ENCODE results near the gene IGSF11. TPM values are rescaled to one million over a fixed set of nuclear protein-coding genes. Genes with fewer than 3 reads are reported as not detected.

Gene IGSF11
- total RNA-seq, 2 donors from 2014 or later: 3.9 to 6.0 TPM

DNA sequence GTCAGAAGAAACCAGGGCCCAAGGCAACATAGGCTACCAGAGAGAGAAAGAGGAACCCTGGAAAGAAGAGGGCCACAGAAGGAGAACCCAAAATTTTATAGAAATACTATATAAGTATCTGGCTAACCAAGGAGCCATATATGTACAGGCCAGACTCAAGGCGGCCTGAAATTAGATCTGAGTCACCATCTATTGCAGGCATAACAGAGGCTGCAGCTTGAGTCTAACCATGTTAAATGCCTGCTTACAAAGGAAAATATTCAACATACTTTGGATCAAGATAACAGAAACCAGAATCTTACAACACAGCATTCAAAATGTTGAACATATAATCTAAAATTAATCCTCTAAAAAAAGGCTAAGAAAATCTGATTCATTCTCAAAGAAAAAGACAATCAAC is 23.1 kb downstream of the IGSF11 start:
- Mint-ChIP-seq H3K4me3 (no peak overlapping the region), H3K27me3 (ENCODE audit: insufficient read depth) (peaks cover 2% of the 10 kb centered on the region), H3K4me1 (peaks cover 11% of the 10 kb centered on the region), H3K36me3 (ENCODE audit: low read depth) (peaks cover 16% of the 10 kb centered on the region), H3K27ac (no peak overlapping the region), H3K9me3 (peaks cover 24% of the 10 kb centered on the region)
- no peaks in the 10 kb centered on the region for H3K36me3 ChIP-seq (ENCODE audit: control insufficient read depth, insufficient read depth, low read length)
- H3K9me3 ChIP-seq (ENCODE audit: control insufficient read depth, low read length): peaks cover 22% of the 10 kb centered on the region
- H3K27ac ChIP-seq (ENCODE audit: low read depth, low read length): no peak overlapping the region
- H3K9ac ChIP-seq (ENCODE audit: extremely low read depth, low read length, poor library complexity, severe bottlenecking): no peak overlapping the region
- H3K4me1 ChIP-seq (ENCODE audit: control insufficient read depth, insufficient read depth, low read length): no peaks in the 10 kb centered on the region
- no peak overlapping the region for H3K4me3 ChIP-seq (ENCODE audit: low read length)
- no peak for DNase-seq
- H3K27me3 ChIP-seq (ENCODE audit: control insufficient read depth, insufficient read depth, low read length, poor library complexity, severe bottlenecking): no peaks in the 10 kb centered on the region
- TF ChIP-seq, protein P1, sequence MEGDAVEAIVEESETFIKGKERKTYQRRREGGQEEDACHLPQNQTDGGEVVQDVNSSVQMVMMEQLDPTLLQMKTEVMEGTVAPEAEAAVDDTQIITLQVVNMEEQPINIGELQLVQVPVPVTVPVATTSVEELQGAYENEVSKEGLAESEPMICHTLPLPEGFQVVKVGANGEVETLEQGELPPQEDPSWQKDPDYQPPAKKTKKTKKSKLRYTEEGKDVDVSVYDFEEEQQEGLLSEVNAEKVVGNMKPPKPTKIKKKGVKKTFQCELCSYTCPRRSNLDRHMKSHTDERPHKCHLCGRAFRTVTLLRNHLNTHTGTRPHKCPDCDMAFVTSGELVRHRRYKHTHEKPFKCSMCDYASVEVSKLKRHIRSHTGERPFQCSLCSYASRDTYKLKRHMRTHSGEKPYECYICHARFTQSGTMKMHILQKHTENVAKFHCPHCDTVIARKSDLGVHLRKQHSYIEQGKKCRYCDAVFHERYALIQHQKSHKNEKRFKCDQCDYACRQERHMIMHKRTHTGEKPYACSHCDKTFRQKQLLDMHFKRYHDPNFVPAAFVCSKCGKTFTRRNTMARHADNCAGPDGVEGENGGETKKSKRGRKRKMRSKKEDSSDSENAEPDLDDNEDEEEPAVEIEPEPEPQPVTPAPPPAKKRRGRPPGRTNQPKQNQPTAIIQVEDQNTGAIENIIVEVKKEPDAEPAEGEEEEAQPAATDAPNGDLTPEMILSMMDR (conservative IDR thresholded peaks at IDR 0.05): no peak
- WGBS, 2 experiments (ENCODE audit: insufficient coverage in 1 of 2, insufficient read length in 1 of 2): 93% methylated on average over 1 of the region's 1 CpG; no CpG with 5 or more reads in 1 of the 2 experiments

DNA sequence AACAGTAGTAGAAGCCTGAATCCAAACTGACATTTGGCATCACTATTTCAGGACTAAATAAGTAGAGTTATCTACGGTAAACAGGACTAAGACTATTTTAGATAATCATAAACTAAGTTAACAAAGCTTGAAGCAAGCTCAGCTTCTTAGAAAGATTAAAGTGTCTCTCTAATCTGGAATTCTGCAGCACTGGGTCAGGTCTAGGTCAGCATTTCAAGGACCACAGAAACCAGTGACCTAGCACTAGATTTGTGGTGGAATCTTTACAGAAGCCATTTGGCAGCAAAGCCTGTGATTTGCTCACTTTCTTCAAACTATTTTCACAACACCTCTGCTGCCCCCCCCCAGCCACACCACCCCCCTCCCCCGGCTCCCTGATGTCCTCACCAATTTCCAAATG is 37.5 kb downstream of the IGSF11 start:
- Histone ChIP-seq H3K9me3 (ENCODE audit: control insufficient read depth, low read length) (no peaks in the 10 kb centered on the region), H3K27me3 (ENCODE audit: control insufficient read depth, insufficient read depth, low read length, poor library complexity, severe bottlenecking) (peaks cover 6% of the 10 kb centered on the region), H3K4me1 (ENCODE audit: control insufficient read depth, insufficient read depth, low read length) (peaks cover 5% of the 10 kb centered on the region), H3K9ac (ENCODE audit: extremely low read depth, low read length, poor library complexity, severe bottlenecking) (no peak overlapping the region), H3K27ac (ENCODE audit: low read depth, low read length) (no peak overlapping the region), H3K4me3 (ENCODE audit: low read length) (no peak overlapping the region), H3K36me3 (ENCODE audit: control insufficient read depth, insufficient read depth, low read length) (no peaks in the 10 kb centered on the region)
- no peak for DNase-seq
- TF ChIP-seq, protein P1 (conservative IDR thresholded peaks at IDR 0.05): no peak
- Mint-ChIP-seq H3K27me3 (ENCODE audit: insufficient read depth) (no peaks in the 10 kb centered on the region), H3K4me3 (no peak overlapping the region), H3K4me1 (peaks cover 15% of the 10 kb centered on the region), H3K27ac (no peak overlapping the region), H3K36me3 (ENCODE audit: low read depth) (no peaks in the 10 kb centered on the region), H3K9me3 (no peaks in the 10 kb centered on the region)
- WGBS, 2 experiments (ENCODE audit: insufficient coverage in 1 of 2, insufficient read length in 1 of 2): 69% methylated on average over 2 of the region's 2 CpGs; no CpG with 5 or more reads in 1 of the 2 experiments

DNA sequence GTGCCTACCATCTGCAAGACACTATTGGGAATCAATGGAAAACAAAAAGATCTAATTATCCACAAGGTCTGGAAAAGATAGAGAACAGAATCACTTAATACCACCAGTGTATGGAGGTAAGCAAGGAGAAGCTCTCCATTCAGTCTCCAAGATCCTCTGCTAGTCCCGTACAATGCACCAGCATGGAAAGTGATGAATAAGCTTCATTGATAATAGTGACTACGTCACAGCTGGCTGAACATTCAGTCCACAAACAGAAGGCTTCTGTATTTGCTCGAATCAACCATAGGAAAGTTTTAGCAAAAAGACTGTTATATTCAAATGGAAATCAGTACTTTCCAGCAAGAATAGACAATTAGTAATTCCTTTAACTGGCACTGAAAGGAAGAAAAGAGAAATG is 42.9 kb downstream of the IGSF11 start:
- peaks cover 25% of the 10 kb centered on the region for H3K4me1 Mint-ChIP-seq
- Histone ChIP-seq H3K4me3 (ENCODE audit: low read length) (no peak overlapping the region), H3K27me3 (ENCODE audit: control insufficient read depth, insufficient read depth, low read length, poor library complexity, severe bottlenecking) (peaks cover 6% of the 10 kb centered on the region), H3K4me1 (ENCODE audit: control insufficient read depth, insufficient read depth, low read length) (peaks cover 11% of the 10 kb centered on the region), H3K27ac (ENCODE audit: low read depth, low read length) (peak overlapping the region; percentile 33), H3K36me3 (ENCODE audit: control insufficient read depth, insufficient read depth, low read length) (no peaks in the 10 kb centered on the region), H3K9me3 (ENCODE audit: control insufficient read depth, low read length) (no peaks in the 10 kb centered on the region), H3K9ac (ENCODE audit: extremely low read depth, low read length, poor library complexity, severe bottlenecking) (no peak overlapping the region)
- H3K27ac Mint-ChIP-seq: no peak overlapping the region
- TF ChIP-seq, protein P1 (conservative IDR thresholded peaks at IDR 0.05): no peak
- no peak overlapping the region for H3K4me3 Mint-ChIP-seq
- no peaks in the 10 kb centered on the region for H3K36me3 Mint-ChIP-seq (ENCODE audit: low read depth)
- no peaks in the 10 kb centered on the region for H3K27me3 Mint-ChIP-seq (ENCODE audit: insufficient read depth)
- H3K9me3 Mint-ChIP-seq: no peaks in the 10 kb centered on the region
- DNase-seq: no peak
- WGBS, 2 experiments (ENCODE audit: insufficient coverage in 1 of 2, insufficient read length in 1 of 2): 67 to 81% methylated on average over 1 to 3 of the region's 3 CpGs
